ENCODE measurements around the gene EIF3A. TPM values are rescaled to one million over a fixed set of nuclear protein-coding genes. Genes with fewer than 3 reads are reported as not detected.
"Not testable (repeated sequence)": the region's sequence is repeated elsewhere in the genome, so short reads cannot be mapped to it uniquely, and the experiment has no call there.

Gene EIF3A, protein sequence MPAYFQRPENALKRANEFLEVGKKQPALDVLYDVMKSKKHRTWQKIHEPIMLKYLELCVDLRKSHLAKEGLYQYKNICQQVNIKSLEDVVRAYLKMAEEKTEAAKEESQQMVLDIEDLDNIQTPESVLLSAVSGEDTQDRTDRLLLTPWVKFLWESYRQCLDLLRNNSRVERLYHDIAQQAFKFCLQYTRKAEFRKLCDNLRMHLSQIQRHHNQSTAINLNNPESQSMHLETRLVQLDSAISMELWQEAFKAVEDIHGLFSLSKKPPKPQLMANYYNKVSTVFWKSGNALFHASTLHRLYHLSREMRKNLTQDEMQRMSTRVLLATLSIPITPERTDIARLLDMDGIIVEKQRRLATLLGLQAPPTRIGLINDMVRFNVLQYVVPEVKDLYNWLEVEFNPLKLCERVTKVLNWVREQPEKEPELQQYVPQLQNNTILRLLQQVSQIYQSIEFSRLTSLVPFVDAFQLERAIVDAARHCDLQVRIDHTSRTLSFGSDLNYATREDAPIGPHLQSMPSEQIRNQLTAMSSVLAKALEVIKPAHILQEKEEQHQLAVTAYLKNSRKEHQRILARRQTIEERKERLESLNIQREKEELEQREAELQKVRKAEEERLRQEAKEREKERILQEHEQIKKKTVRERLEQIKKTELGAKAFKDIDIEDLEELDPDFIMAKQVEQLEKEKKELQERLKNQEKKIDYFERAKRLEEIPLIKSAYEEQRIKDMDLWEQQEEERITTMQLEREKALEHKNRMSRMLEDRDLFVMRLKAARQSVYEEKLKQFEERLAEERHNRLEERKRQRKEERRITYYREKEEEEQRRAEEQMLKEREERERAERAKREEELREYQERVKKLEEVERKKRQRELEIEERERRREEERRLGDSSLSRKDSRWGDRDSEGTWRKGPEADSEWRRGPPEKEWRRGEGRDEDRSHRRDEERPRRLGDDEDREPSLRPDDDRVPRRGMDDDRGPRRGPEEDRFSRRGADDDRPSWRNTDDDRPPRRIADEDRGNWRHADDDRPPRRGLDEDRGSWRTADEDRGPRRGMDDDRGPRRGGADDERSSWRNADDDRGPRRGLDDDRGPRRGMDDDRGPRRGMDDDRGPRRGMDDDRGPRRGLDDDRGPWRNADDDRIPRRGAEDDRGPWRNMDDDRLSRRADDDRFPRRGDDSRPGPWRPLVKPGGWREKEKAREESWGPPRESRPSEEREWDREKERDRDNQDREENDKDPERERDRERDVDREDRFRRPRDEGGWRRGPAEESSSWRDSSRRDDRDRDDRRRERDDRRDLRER (N-terminal part only)
- 100 to 1,000 TPM; 188 to 194 (median 194) TPM for total RNA-seq

DNA sequence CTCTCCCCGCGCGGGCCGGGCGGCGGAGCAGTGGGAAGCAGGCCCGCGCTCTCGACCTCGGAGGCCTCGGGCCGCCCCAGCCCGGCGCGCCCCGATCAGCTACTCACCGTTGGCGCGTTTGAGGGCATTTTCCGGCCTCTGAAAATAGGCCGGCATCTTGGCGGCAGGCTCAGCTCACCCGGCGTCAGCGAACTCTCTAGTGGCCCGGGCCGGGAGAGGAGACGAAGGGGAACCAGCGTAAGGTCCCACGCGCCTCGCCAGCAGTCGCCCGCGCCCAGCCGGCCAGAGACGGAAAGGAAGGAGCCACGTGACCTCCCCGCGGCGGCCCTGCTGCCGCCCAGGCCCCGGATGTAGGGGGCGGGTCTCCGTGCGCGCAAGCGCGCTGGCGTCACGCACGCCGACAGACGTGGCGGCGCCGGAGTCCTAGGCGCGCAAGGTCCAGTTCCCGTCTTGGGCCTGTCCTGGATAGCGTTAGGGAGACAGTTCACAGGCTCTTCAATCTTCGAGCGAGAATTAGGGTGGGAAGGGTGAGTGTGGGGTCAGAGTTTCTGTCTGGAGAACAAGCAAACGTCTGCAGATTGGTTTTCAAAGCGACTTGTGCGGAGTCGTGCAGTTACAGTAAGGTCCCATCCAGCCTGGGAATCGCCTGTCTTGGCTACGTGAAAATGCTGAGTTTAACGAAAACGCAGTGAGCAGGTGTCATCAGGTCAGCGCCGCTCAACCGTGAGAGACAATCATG is at the start of gene EIF3A:
TSS of gene EIF3A (minus strand) at position 297 of the 739 bp plus-strand sequence. CDS start at position 156, 141 bp downstream.
- Mint-ChIP-seq H3K27me3 (ENCODE audit: low read depth) (no peaks in the 10 kb centered on the region), H3K9me3 (no peaks in the 10 kb centered on the region)

DNA sequence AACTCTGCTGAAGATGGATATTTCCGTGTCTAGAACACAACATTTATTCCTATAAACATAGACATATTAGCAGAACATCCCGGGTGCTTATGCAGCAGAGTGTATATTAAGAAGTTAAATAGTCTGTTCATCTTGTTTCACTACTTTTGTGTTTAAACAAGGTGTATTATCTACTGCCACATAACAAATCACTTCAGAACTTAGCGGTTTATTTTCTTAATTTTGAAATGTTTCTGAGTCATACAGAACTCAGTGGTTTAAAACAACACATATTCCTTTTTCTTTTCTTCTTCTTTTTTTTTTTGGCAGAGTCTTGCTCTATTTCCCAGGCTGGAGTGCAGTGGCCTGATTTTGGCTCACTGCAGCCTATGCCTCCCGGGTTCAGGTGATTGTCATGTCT is 49.1 kb upstream of the EIF3A start:
- peaks cover 39% of the 10 kb centered on the region for H3K4me1 Mint-ChIP-seq (ENCODE audit: low read depth)
- H3K36me3 Mint-ChIP-seq (ENCODE audit: insufficient read depth), result peaks cover 39% of the 10 kb centered on the region
- ATAC-seq, result no peak
- H3K4me3 Mint-ChIP-seq, result no peak overlapping the region
- DNase-seq, result no peak
- H3K9me3 Mint-ChIP-seq, result no peaks in the 10 kb centered on the region
- no peaks in the 10 kb centered on the region for H3K27me3 Mint-ChIP-seq (ENCODE audit: low read depth)

More for the DNA sequence above, at the start of gene EIF3A:
- H3K4me3 Mint-ChIP-seq, result peak within 1 kb of the TSS; percentile 99
- DNase-seq (peak; percentile 87), ATAC-seq (peak; percentile 89 to 91)
- peaks cover 18% of the 10 kb centered on the region for H3K36me3 Mint-ChIP-seq (ENCODE audit: insufficient read depth)
- H3K4me1 Mint-ChIP-seq (ENCODE audit: low read depth), result peaks cover 39% of the 10 kb centered on the region

DNA sequence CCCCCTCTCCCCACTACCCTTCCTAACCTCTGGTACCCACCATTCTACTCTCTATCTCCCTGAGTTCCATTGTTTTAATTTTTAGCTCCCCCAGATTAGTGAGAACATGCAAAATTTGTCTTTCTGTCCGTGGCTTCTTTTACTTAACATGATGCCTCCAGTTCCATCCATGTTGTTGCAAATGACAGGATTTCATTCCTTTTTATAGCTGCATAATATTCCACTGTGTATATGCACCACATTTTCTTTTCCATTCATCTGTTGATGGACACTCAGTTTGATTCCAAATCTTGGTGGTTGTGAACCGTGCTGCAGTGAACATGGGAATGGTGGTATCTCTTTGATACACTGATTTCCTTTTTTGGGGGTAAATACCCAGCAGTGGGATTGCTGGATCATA is 45.3 kb upstream of the EIF3A start:
- Mint-ChIP-seq H3K36me3 (ENCODE audit: insufficient read depth) (peaks cover 39% of the 10 kb centered on the region), H3K9me3 (no peaks in the 10 kb centered on the region), H3K4me3 (no peak overlapping the region), H3K4me1 (ENCODE audit: low read depth) (peaks cover 13% of the 10 kb centered on the region), H3K27me3 (ENCODE audit: low read depth) (no peaks in the 10 kb centered on the region)
- ATAC-seq, result no peak
- DNase-seq, result no peak

DNA sequence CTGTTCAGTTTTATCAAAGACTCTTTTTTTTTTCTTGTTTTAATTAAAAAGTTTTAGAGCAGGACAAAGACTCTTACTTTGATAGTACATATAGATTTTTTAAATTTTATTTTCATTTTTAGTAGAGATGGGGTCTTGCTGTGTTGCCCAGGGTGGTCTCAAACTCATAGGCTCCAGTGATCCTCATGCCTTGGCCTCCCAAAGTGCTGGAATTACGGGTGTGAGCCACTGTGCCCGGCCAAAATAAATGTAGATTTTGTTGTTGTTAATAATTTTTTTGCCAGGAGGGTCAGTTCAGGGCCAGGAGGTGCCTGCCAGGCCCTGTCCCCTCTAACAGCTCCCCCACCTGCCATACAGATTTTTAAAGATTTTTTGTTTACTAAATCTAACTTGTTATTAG is 40.3 kb upstream of the EIF3A start:
- Mint-ChIP-seq H3K27me3 (ENCODE audit: low read depth) (no peaks in the 10 kb centered on the region), H3K4me1 (ENCODE audit: low read depth) (peaks cover 5% of the 10 kb centered on the region), H3K9me3 (no peaks in the 10 kb centered on the region), H3K36me3 (ENCODE audit: insufficient read depth) (peaks cover 22% of the 10 kb centered on the region), H3K4me3 (no peak overlapping the region)
- no peak for DNase-seq
- no peak for ATAC-seq

DNA sequence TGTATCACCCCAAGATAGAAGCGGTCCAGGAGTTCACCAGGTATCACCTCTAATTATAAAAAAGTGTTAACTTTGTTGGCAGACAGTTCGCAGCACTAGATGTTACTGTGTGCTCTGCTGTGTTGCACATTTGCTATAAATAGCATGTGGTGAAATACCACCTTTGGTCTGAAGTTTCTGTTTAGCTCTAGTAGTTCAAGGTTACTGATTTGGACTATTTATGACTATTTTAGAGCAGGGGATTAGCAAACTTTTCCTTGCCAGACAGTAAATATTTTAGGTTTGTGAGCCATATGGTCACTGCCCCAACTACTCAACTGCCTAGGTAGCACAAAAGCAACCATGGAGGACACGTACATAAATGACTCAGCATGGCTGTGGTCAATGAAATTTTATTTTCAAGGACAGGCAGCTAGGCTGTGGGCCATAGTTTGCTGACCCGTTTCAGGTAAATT is 39.8 kb upstream of the EIF3A start:
- DNase-seq (no peak), ATAC-seq (peak in 1 of 2 donors; percentile 63)
- peaks cover 5% of the 10 kb centered on the region for H3K4me1 Mint-ChIP-seq (ENCODE audit: low read depth)
- no peak overlapping the region for H3K4me3 Mint-ChIP-seq
- H3K9me3 Mint-ChIP-seq, result no peaks in the 10 kb centered on the region
- peaks cover 20% of the 10 kb centered on the region for H3K36me3 Mint-ChIP-seq (ENCODE audit: insufficient read depth)
- H3K27me3 Mint-ChIP-seq (ENCODE audit: low read depth), result no peaks in the 10 kb centered on the region

DNA sequence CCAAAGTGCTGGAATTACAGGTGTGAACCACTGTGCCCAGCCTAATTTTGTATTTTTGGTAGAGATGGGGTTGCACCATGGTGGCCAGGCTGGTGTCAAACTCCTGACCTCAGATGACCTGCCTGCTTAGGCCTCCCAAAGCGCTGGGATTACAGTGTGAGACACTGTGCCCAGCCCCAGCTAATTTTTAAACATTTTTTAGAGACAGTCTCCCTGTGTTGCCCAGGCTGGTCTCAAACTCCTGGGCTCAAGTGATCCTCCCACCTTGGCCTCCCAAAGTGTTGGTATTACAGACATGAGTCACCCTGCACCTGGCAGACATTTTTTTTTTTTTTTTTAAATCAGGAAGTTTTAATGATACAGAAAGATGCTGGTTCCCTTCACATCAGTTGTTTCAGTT is 38.8 kb upstream of the EIF3A start:
- Mint-ChIP-seq H3K9me3 (no peaks in the 10 kb centered on the region), H3K27me3 (ENCODE audit: low read depth) (no peaks in the 10 kb centered on the region), H3K4me3 (no peak overlapping the region), H3K4me1 (ENCODE audit: low read depth) (peaks cover 6% of the 10 kb centered on the region), H3K36me3 (ENCODE audit: insufficient read depth) (peaks cover 21% of the 10 kb centered on the region)
- no peak for DNase-seq
- ATAC-seq, result no peak

DNA sequence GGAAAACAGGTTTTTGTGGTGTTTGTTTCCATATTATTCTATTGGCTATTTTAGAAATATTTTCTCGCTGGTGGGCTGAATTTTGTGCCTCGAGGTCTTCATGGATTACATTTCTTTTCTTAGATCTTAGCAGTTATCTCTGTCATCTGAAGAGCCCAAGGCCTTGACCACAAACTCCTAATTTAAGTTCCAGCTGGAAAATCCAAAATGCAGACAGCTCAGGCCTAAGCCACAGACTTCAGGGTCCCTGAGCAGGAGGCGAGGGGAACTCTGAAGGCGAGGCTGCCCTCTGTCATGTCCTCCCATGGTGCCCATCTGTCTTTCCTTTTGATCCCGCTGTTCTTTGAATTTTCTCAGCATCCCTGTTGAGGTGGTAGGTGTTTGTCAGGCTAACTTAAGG is 37.6 kb upstream of the EIF3A start:
- Mint-ChIP-seq H3K4me3 (no peak overlapping the region), H3K27me3 (ENCODE audit: low read depth) (no peaks in the 10 kb centered on the region)
- no peak for DNase-seq

DNA sequence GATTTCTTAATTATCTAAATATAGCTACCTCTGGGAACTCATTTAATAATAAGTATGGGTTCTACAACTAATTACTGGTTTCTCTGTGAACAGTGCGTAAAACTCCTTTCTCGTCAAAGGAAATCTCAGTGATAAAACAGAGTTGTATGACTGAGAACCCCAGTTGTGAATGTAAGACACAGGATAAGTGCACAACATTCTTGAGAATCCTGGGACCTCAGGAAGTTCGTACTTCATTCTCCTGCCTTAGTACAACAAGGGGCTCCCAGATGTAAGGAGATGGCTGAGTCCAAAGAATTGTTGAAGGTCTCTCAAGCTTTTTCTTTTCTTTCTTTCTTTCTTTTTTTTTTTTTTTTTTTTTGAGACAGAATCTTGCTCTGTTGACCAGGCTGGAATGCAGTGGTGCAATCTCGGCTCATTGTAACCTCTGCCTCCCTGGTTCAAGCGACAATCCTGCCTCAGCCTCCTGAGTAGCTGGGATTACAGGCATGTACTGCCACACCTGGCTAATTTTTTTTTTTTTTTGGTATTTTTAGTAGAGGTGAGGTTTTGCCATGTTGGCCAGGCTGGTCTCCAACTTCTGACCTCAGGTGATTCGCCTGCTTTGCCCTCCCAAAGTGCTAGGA is 35.8 kb upstream of the EIF3A start:
- DNase-seq, result no peak
- H3K27me3 Mint-ChIP-seq (ENCODE audit: low read depth), result no peaks in the 10 kb centered on the region

More for the DNA sequence above, 37.6 kb upstream of the EIF3A start:
- Mint-ChIP-seq H3K9me3 (no peaks in the 10 kb centered on the region), H3K4me1 (ENCODE audit: low read depth) (peaks cover 10% of the 10 kb centered on the region), H3K36me3 (ENCODE audit: insufficient read depth) (peaks cover 24% of the 10 kb centered on the region)
- no peak for ATAC-seq

DNA sequence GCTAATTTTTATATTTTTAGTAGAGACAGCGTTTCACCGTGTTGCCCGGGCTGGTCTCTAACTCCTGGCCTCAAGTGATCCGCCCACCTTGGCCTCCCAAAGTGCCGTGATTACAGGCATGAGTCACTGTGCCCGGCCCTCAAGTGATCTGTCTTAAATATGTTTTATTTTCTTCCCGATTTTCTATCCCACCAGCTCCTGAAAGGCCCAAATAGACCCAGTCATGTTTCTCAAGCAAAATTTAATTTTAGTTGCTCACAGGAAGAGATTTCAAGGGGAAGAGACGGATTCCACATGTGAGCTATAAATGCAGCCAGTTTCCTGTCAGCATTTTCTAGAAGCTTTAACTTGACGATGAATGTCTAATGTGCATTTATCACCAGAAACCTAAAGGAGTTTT is 35.3 kb upstream of the EIF3A start:
- H3K4me1 Mint-ChIP-seq (ENCODE audit: low read depth), result peaks cover 8% of the 10 kb centered on the region
- H3K36me3 Mint-ChIP-seq (ENCODE audit: insufficient read depth), result peaks cover 18% of the 10 kb centered on the region
- H3K4me3 Mint-ChIP-seq, result no peak overlapping the region
- DNase-seq, result no peak
- H3K27me3 Mint-ChIP-seq (ENCODE audit: low read depth), result no peaks in the 10 kb centered on the region
- no peaks in the 10 kb centered on the region for H3K9me3 Mint-ChIP-seq
- no peak for ATAC-seq

More for the DNA sequence above, 35.8 kb upstream of the EIF3A start:
- H3K4me1 Mint-ChIP-seq (ENCODE audit: low read depth), result peaks cover 8% of the 10 kb centered on the region
- ATAC-seq, result no peak
- H3K9me3 Mint-ChIP-seq, result no peaks in the 10 kb centered on the region
- H3K36me3 Mint-ChIP-seq (ENCODE audit: insufficient read depth), result peaks cover 18% of the 10 kb centered on the region
- no peak overlapping the region for H3K4me3 Mint-ChIP-seq

DNA sequence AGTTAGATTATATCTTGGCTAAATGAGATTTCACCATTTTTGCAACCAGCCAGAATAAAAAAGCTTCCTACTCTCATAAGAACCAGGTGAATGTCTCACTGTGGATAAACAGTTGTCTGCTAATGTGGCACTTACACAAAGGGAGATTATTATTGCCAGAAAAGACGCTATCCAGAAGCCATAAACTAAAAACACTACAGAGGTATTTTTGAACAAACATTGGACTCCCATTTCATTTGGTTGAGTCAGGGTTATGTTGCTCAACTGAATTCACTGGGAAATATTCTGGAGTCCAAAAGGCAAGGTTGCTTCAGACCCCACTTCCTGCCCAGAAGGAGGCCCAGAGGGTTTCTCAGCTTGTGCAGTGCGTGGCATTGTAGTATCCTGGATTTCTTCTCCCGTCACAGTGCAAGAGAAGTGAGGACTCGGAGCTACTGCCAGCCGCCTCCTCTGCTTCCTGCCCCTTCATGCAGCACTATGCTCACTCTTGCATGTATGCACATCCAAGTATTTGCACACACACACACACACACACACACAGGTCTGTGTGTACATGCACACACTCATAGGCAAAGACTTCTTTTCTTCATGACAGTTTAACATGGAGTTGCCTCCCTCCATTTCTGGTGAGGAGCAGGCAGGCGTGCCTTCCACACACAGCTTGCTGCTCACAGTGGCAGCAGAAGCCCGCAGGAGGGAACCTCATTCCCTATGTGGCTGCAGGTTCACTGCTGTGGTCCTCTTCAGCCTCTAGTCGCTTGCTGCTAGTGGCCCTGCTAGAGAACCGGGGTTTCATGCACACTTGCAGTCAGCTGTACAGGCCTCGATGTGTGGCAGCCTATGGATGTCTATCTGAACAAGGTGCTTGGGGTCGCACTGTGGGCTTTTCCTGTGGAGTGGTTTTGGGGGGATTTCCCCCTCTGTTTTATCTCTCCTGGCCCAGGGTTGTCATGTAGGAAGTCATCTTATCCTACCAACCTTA is 33.4 kb upstream of the EIF3A start:
- H3K4me3 Mint-ChIP-seq, result no peak overlapping the region

DNA sequence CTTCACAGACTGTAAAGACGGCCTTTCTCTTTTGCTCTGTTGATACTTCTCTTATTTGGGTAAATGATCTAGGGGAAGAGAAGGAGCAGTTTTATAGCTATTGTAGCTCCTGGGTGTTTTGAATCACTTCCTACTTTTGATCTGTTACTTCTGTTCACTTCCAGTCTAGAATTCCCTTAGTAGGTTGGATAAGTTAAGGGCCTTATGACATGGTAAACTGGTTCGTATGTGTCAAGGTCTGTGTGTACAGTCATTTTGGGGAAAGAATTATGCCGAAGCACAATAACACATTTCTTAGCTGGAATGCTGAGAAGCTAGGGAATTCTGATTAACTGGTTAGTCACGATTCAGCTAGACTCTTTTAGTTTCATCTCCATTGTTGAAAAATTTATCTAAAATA is 31.4 kb upstream of the EIF3A start:
- Mint-ChIP-seq H3K27me3 (ENCODE audit: low read depth) (no peaks in the 10 kb centered on the region), H3K4me3 (no peak overlapping the region), H3K4me1 (ENCODE audit: low read depth) (peaks cover 4% of the 10 kb centered on the region), H3K9me3 (no peaks in the 10 kb centered on the region), H3K36me3 (ENCODE audit: insufficient read depth) (peaks cover 22% of the 10 kb centered on the region)
- ATAC-seq (no peak), DNase-seq (no peak)

More for the DNA sequence above, 33.4 kb upstream of the EIF3A start:
- Mint-ChIP-seq H3K27me3 (ENCODE audit: low read depth) (no peaks in the 10 kb centered on the region), H3K36me3 (ENCODE audit: insufficient read depth) (peaks cover 21% of the 10 kb centered on the region), H3K9me3 (no peaks in the 10 kb centered on the region), H3K4me1 (ENCODE audit: low read depth) (peaks cover 4% of the 10 kb centered on the region)
- DNase-seq, result no peak
- ATAC-seq, result peak in 1 of 2 donors; percentile 34

DNA sequence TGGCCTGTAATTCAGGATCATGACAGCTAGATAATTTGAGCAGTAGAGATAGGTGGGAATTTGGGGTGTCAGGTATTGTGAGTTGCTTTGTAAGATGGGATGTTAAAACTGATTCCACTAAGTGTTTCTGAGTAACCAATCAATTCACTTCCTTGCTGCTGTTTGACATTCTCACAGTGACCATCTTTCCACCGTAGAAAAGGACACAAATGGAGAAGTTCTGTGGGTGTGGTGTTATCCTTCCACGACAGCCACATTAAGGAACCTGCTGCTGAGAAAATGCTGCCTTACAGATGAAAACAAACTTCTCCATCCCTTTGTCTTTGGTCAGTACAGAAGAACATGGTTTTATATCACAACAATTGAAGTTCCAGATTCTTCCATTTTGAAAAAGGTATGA is 27.2 kb upstream of the EIF3A start:
- H3K4me3 Mint-ChIP-seq; ATAC-seq; H3K9me3 Mint-ChIP-seq; H3K27me3 Mint-ChIP-seq (ENCODE audit: low read depth); DNase-seq: not testable (repeated sequence)
- Mint-ChIP-seq H3K4me1 (ENCODE audit: low read depth) (peaks cover 11% of the 10 kb centered on the region), H3K36me3 (ENCODE audit: insufficient read depth) (peaks cover 15% of the 10 kb centered on the region)

Data from activated T-cell treated with anti-CD3 and anti-CD28 coated beads, Interleukin-2, amount 50 U/mL, for 4 hours (primary cell).